MM.1S (cell line): ENCODE data around the gene LYPLA2.
"Not testable (repeated sequence)": the region's sequence is repeated elsewhere in the genome, so short reads cannot be mapped to it uniquely, and the experiment has no call there.

ENCODE experiments used
- DNase-seq: peaks from one replicate; pipeline ENCODE4 v3.0.0-alpha.2; 2015
- H2AFZ ChIP-seq: fragments of 300-600 bp; sonication (generic); 2 replicates; pipeline ENCODE4 v1.6.0; 2016; ENCODE audit warnings: antibody characterized with exemption, low read length
- H3F3A ChIP-seq: fragments of 300-600 bp; sonication (generic); 2 replicates; pipeline ENCODE4 v1.6.1; 2016; ENCODE audit warnings: mild to moderate bottlenecking, antibody characterized with exemption, low read length, moderate library complexity, mixed read lengths; ENCODE audit not compliant: insufficient read depth
- H3K27ac ChIP-seq: fragments of 300-600 bp; sonication (generic); 2 replicates; pipeline ENCODE4 v1.5.1; 2016; ENCODE audit warnings: mild to moderate bottlenecking, low read length
- H3K27me3 ChIP-seq: fragments of 300-600 bp; sonication (generic); replicated peaks from 2 replicates; pipeline ENCODE4 v1.6.0; 2016; ENCODE audit warnings: low read length; ENCODE audit not compliant: insufficient read depth
- H3K36me3 ChIP-seq: fragments of 300-600 bp; sonication (generic); replicated peaks from 2 replicates; pipeline ENCODE4 v1.6.1; 2016; ENCODE audit warnings: mild to moderate bottlenecking, low read length, mixed read lengths; ENCODE audit not compliant: insufficient read depth
- H3K4me1 ChIP-seq: fragments of 300-600 bp; sonication (generic); 2 replicates; pipeline ENCODE4 v1.6.1; 2016; ENCODE audit warnings: low read length, mixed read lengths
- H3K4me2 ChIP-seq: fragments of 300-600 bp; sonication (generic); 2 replicates; pipeline ENCODE4 v1.6.0; 2016; ENCODE audit warnings: low read depth, low read length
- H3K4me3 ChIP-seq: fragments of 300-600 bp; sonication (generic); 2 replicates; pipeline ENCODE4 v1.5.1; 2016; ENCODE audit warnings: low read length, mixed read lengths
- H3K79me2 ChIP-seq: fragments of 300-600 bp; sonication (generic); 2 replicates; pipeline ENCODE4 v1.6.1; 2016; ENCODE audit warnings: mixed run types, low read length, mixed read lengths
- H3K9ac ChIP-seq: fragments of 300-600 bp; sonication (generic); 2 replicates; pipeline ENCODE4 v1.6.1; 2016; ENCODE audit warnings: low read length, mixed read lengths
- H3K9me2 ChIP-seq: fragments of 300-600 bp; sonication (generic); replicated peaks from 2 replicates; pipeline ENCODE4 v1.6.1; 2016; ENCODE audit warnings: mild to moderate bottlenecking, low read length, mixed read lengths; ENCODE audit not compliant: insufficient read depth
- H3K9me3 ChIP-seq: fragments of 300-600 bp; sonication (generic); replicated peaks from 2 replicates; pipeline ENCODE4 v1.6.1; 2016; ENCODE audit warnings: mild to moderate bottlenecking, low read length, mixed read lengths; ENCODE audit not compliant: insufficient read depth
- H4K20me1 ChIP-seq: fragments of 300-600 bp; sonication (generic); 2 replicates; pipeline ENCODE4 v1.6.1; 2016; ENCODE audit warnings: mild to moderate bottlenecking, low read length, moderate library complexity, mixed read lengths; ENCODE audit not compliant: insufficient read depth
- CTCF ChIP-seq: fragments of 300-600 bp; sonication (generic); IDR thresholded peaks from 2 replicates; pipeline ENCODE4 v1.5.1; 2016; ENCODE audit warnings: antibody characterized with exemption, low read length, mixed read lengths
- EZH2 ChIP-seq: fragments of 300-600 bp; sonication (generic); optimal IDR thresholded peaks from 2 replicates; pipeline ENCODE3; 2017; ENCODE audit warnings: low read depth, mild to moderate bottlenecking, antibody characterized with exemption, low read length, mixed read lengths
- EZH2phosphoT487 ChIP-seq: fragments of 300-600 bp; sonication (generic); IDR thresholded peaks from 2 replicates; pipeline ENCODE4 v1.6.1; 2018; ENCODE audit warnings: antibody characterized with exemption, low read length

The LYPLA2 gene

DNA sequence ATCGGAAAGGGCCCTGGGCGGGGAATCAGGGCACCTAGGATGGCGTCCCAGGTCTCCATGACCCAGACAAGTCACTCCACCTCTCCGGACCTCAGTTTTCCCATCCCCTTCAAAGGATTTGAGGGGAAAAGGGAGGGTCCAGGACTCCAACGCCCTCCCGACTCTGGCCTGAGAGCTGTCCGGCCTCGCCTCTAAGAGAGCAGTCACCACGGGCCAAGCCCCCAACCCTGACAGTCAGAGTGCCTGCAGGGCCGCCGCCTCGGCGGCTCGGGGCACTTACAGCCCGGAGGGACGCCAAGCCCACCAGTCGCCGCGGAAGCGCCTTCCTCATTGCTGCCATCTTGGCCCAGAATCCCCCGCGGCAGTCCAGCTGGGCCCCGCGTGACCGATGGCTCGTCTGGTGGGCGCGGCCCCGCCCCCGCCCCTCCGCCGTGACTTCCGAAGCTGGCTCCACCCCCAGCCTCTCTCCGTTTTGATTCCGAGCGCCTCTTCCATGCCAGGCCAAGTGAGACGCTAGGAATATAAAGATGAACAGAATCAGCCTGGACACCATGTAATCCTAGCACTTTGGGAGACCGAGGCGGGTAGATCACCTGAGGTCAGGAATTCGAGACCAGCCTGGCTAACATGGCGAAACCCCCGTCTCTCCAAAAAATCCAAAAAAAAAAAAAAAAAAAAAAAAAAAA lies 34.3 kb downstream of the LYPLA2 start, which contains the start of gene HMGCL:
Gene HMGCL, minus strand, starts transcription at position 354 of the 686 bp plus-strand sequence. Its CDS starts 14 bp downstream, at position 340.
- H3K4me2 ChIP-seq = peak within 1 kb of the TSS; percentile 80
- TF ChIP-seq EZH2 (no peak), EZH2phosphoT487 (no peak), CTCF (no peak)
- H3K9ac ChIP-seq = peak within 1 kb of the TSS; percentile 94
- no peaks in the 10 kb centered on the region for H3K9me3 ChIP-seq
- H2AFZ ChIP-seq = peak within 1 kb of the TSS; percentile 97
- H4K20me1 ChIP-seq = no peaks in the 10 kb centered on the region
- H3K27me3 ChIP-seq = no peaks in the 10 kb centered on the region
- no peaks in the 10 kb centered on the region for H3K36me3 ChIP-seq
- H3F3A ChIP-seq = no peaks in the 10 kb centered on the region
- H3K79me2 ChIP-seq = peaks cover 16% of the 10 kb centered on the region
- peak within 1 kb of the TSS; percentile 90 for H3K4me3 ChIP-seq
- H3K4me1 ChIP-seq = 0 out of 2 replicates have a peak, but pooled peaks cover 7% of the 10 kb centered on the region
- H3K9me2 ChIP-seq = no peaks in the 10 kb centered on the region
- peak; percentile 88 for DNase-seq
- H3K27ac ChIP-seq = peak within 1 kb of the TSS; percentile 21; the same call in 1 of the 2 replicates

GRCh38 chr1:23825762-23826522 lies 35.0 kb downstream of the LYPLA2 start:
- H3K9ac ChIP-seq = peak overlapping the region; percentile 94; the same call in 1 of the 2 replicates
- DNase-seq = peak; percentile 28
- H2AFZ ChIP-seq = peak overlapping the region; percentile 97
- H3F3A ChIP-seq = no peaks in the 10 kb centered on the region
- H3K79me2 ChIP-seq = peaks cover 16% of the 10 kb centered on the region
- TF ChIP-seq EZH2 (no peak), EZH2phosphoT487 (no peak)
- peak overlapping the region; percentile 80 for H3K4me2 ChIP-seq
- peak overlapping the region; percentile 21; the same call in 1 of the 2 replicates for H3K27ac ChIP-seq
- peak overlapping the region; percentile 90 for H3K4me3 ChIP-seq
- H3K9me3 ChIP-seq = no peaks in the 10 kb centered on the region
- H3K9me2 ChIP-seq = no peaks in the 10 kb centered on the region
- no peaks in the 10 kb centered on the region for H3K36me3 ChIP-seq
- no peaks in the 10 kb centered on the region for H3K27me3 ChIP-seq
- no peaks in the 10 kb centered on the region for H4K20me1 ChIP-seq
- H3K4me1 ChIP-seq = 0 out of 2 replicates have a peak, but pooled peaks cover 7% of the 10 kb centered on the region

DNA sequence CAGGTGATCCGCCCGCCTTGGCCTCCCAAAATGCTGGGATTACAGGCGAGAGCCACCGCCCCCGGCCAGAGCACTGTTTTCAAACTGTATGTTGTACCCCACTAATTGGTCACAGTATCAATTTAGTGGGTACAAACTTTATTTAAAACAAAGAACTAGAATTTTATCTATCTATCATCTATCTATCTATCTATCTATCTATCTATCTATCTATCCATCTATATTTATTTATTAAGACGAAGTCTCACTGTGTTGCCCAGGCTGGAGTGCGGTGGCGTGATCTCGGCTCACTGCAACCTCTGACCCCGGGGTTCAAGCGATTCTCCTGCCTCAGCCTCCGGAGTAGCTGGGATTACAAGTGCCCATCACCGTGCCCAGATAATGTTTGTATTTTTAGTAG lies 35.6 kb downstream of the LYPLA2 start:
- H3K27me3 ChIP-seq, H3K9ac ChIP-seq, H3F3A ChIP-seq, H3K9me2 ChIP-seq, H4K20me1 ChIP-seq, H3K9me3 ChIP-seq, H3K4me1 ChIP-seq, H3K36me3 ChIP-seq, H2AFZ ChIP-seq, H3K4me3 ChIP-seq, DNase-seq, H3K27ac ChIP-seq: not testable (repeated sequence)
- Histone ChIP-seq H3K79me2 (peaks cover 16% of the 10 kb centered on the region), H3K4me2 (peak overlapping the region; percentile 80; the same call in 1 of the 2 replicates)

DNA sequence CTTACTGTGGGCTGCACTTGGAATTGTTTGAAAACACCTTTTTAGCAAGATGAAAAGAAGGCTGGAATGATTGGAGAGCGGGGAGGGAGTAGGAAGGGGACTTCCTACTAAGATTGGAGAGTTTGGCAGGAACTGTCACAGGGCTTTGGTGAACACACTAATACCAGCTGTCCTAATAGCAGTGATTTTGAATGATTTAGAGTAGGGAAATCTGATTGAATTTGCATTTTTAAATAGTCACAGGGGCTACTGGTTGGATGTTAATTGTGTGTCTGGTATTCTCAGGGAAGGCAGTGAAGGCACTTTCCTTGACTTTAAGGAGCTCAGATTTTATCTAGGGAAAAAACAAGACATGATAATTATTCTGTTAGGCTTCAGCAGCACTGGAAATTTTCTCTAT lies 36.8 kb downstream of the LYPLA2 start:
- no peaks in the 10 kb centered on the region for H3K9me3 ChIP-seq
- no peak overlapping the region for H2AFZ ChIP-seq
- H4K20me1 ChIP-seq = no peaks in the 10 kb centered on the region
- no peaks in the 10 kb centered on the region for H3K9me2 ChIP-seq
- H3K36me3 ChIP-seq = no peaks in the 10 kb centered on the region
- DNase-seq = no peak
- no peak for TF ChIP-seq EZH2
- TF ChIP-seq CTCF = no peak
- no peak for TF ChIP-seq EZH2phosphoT487
- peaks cover 16% of the 10 kb centered on the region for H3K79me2 ChIP-seq
- H3K9ac ChIP-seq = no peak overlapping the region
- no peaks in the 10 kb centered on the region for H3K27me3 ChIP-seq
- H3F3A ChIP-seq = no peaks in the 10 kb centered on the region
- H3K4me3 ChIP-seq = no peak overlapping the region
- 0 out of 2 replicates have a peak, but pooled peaks cover 7% of the 10 kb centered on the region for H3K4me1 ChIP-seq
- no peak overlapping the region for H3K27ac ChIP-seq
- no peak overlapping the region for H3K4me2 ChIP-seq

DNA sequence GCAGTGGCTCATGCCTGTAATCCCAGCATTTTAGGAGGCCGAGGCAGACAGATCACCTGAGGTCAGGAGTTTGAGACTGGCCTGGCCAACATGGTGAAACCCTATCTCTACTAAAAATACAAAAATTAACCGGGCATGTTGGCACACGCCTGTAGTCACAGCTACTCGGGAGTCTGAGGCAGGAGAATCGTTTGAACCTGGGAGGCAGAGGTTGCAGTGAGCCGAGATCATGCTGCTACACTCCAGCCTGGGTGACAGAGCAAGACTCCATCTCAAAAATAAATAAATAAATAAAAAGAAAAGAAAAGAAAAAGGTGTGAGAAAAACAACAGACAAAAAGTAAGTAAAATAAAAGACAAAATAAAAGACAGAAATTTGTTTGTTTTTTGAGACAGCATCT lies 43.2 kb downstream of the LYPLA2 start:
- H3K4me3 ChIP-seq, H2AFZ ChIP-seq, H3K79me2 ChIP-seq, H3K9me2 ChIP-seq, DNase-seq, H3F3A ChIP-seq, H3K9me3 ChIP-seq, H3K36me3 ChIP-seq, H3K4me1 ChIP-seq, H4K20me1 ChIP-seq, H3K4me2 ChIP-seq, H3K9ac ChIP-seq, H3K27ac ChIP-seq: not testable (repeated sequence)
- peaks cover 16% of the 10 kb centered on the region for H3K27me3 ChIP-seq
